ENCODE measurements around the gene HPRT1.

The HPRT1 gene

GRCh38 chrX:134544135-134544512 lies 84.2 kb downstream of the HPRT1 start:
- no peak for DNase-seq (ENCODE audit: low spot score)

- no peak for DNase-seq (ENCODE audit: low spot score)
Measured at GRCh38 chrX:134544513-134545151, 84.7 kb downstream of the HPRT1 start.

- DNase-seq (ENCODE audit: low spot score) = no peak
Measured at GRCh38 chrX:134545510-134545909, 85.5 kb downstream of the HPRT1 start.

- no peak for DNase-seq (ENCODE audit: low spot score)
Measured at GRCh38 chrX:134546187-134546586, 86.2 kb downstream of the HPRT1 start.

- no peak for DNase-seq (ENCODE audit: low spot score)
Measured at GRCh38 chrX:134547047-134547679, 87.2 kb downstream of the HPRT1 start.

GRCh38 chrX:134548257-134549201 lies 88.6 kb downstream of the HPRT1 start:
- no peak for DNase-seq (ENCODE audit: low spot score)

Measured in RKO (cell line).